Measurements from ENCODE around the gene ADGRL3.

DNA sequence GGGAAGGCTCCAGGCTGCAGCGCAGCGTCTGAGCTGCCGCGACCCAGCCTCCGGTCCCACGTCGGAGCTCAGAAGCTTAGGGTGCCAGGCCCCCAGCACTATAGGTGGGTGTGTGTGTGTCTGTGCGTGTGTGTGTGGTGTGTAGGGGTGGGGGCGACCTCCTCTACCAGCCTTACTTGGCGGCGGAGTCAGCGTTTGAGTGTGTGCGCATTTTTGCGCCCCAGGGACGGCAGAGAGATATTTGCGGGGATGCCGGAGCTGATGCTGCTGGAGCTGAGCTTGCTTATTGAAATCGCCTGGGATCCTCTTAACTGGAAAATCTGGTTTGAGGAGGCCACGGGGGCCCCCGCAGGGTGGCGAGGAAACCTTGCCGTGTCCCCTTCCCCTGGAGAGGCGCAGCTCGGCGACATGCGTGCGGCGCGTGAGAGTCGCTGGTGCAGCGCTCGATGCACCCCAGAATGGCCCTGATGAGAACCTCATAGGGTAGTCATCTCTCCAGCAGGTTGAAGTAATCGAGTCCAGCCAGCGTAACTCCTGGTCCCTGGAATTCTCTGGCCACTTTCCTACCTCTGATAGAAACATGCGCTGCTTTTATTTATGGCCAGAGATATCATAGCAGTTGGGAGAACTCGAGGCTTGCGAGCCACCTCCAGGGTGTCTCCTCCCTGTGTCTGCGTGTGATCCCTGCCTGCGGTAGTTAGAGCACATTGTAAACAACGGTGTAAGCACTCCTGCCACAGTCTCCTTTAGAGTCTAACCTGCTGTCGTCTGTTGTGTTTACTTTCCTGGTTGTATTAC, 2.7 kb downstream of the ADGRL3 start:
- TF ChIP-seq, protein P1, sequence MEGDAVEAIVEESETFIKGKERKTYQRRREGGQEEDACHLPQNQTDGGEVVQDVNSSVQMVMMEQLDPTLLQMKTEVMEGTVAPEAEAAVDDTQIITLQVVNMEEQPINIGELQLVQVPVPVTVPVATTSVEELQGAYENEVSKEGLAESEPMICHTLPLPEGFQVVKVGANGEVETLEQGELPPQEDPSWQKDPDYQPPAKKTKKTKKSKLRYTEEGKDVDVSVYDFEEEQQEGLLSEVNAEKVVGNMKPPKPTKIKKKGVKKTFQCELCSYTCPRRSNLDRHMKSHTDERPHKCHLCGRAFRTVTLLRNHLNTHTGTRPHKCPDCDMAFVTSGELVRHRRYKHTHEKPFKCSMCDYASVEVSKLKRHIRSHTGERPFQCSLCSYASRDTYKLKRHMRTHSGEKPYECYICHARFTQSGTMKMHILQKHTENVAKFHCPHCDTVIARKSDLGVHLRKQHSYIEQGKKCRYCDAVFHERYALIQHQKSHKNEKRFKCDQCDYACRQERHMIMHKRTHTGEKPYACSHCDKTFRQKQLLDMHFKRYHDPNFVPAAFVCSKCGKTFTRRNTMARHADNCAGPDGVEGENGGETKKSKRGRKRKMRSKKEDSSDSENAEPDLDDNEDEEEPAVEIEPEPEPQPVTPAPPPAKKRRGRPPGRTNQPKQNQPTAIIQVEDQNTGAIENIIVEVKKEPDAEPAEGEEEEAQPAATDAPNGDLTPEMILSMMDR (tag by site-specific recombination; IDR thresholded peaks at IDR 0.05), result no peak
- TF ChIP-seq ZNF670 (tag by site-specific recombination; IDR thresholded peaks at IDR 0.05; ENCODE audit: low read depth), result no peak
- TF ChIP-seq ZNF184 (tag by site-specific recombination; IDR thresholded peaks at IDR 0.05), result no peak
- TF ChIP-seq SALL2 (tag by site-specific recombination; IDR thresholded peaks at IDR 0.05; ENCODE audit: borderline replicate concordance), result no peak

All from HEK293 (cell line).